Activated CD4-positive, CD25-positive, alpha-beta regulatory T cell treated with anti-CD3 and anti-CD28 coated beads, Interleukin-2, amount 50 U/mL, for 72 hours (primary cell): Measurements from ENCODE around the gene STX18.

Source experiments
- DNase-seq: peaks from one replicate; pipeline ENCODE4 v3.0.0; 2021

STX18 gene

GRCh38 chr4:4395849-4396627 lies 145.8 kb downstream of the STX18 start:
- DNase-seq, result no peak

- no peak for DNase-seq
Measured at GRCh38 chr4:4395371-4395770, 146.5 kb downstream of the STX18 start.

DNA sequence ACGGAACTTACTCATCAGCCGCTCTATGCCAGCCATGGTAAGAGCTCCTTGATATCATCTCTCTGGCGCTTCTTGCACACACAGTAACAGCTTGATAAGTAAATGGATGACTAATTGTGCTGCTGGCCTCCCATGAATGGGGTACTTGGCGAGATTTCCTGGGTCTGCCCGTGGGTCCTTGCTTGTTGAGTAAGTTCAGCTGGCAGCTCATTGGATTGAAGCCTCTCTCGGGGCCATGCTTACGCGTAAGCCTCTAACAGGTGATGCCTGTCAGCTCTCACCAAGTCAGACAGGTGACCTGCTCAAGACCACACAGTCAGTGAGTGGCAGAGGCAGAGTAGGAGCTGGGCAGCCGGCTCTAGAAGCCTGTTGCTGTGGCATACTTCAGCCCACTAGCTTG lies 147.2 kb downstream of the STX18 start:
- DNase-seq, result no peak

DNA sequence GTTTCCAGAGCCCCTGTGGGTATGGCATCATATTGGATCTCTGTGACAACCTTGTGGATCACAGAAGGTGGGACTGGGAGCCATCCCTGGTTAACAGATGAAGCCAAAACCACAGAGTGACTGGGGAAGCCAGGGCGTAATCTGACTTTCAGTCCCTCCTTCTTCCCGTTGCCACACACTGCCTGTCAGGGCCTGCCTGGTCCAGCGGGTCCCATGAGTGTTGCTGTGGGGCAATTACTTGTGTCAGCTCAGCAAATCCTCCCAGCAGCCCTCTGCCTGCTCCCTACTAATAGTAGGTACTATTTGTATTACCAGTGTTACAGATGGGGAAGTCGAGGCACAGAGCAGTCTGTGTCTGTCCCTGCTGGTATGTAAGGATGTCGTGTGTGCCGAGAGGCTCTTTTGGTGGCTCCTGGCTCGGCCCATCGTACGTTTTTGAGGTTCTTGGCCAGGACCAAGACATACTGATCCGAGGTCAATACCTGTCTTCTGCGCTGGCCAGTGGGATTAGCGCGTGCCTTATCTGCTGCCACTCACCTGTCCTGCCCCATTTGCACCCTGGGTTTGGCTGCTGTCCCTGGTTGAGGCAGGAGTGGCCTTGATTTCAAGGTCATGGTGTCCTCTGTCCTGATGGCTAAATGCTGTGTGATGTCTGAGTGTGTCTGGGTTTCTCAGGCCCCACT lies 149.2 kb downstream of the STX18 start:
- DNase-seq, result no peak

DNA sequence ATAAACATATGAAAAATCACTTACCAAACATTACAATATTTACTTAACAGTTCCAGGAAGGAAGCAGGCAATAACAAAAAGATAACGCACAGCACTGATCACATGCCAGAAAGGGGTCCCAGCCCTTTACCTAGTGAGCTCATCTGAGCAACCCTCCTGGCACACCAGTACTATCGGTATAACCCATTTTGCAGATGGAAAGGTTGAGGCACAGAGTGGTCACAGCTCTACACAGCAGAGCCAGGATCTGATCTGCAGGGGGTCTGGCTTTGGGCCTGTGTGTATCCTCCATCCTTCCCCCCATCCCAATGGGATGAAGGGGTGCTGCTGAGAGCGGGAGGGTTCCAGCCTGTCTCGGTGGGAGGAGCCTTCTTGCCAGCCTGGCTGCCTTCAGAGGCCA lies 150.0 kb downstream of the STX18 start:
- DNase-seq, result no peak

- no peak for DNase-seq
Measured at GRCh38 chr4:4390515-4391240, 151.2 kb downstream of the STX18 start.

GRCh38 chr4:4390046-4390445 lies 151.8 kb downstream of the STX18 start:
- no peak for DNase-seq

GRCh38 chr4:4388836-4389575 lies 152.8 kb downstream of the STX18 start:
- no peak for DNase-seq

DNA sequence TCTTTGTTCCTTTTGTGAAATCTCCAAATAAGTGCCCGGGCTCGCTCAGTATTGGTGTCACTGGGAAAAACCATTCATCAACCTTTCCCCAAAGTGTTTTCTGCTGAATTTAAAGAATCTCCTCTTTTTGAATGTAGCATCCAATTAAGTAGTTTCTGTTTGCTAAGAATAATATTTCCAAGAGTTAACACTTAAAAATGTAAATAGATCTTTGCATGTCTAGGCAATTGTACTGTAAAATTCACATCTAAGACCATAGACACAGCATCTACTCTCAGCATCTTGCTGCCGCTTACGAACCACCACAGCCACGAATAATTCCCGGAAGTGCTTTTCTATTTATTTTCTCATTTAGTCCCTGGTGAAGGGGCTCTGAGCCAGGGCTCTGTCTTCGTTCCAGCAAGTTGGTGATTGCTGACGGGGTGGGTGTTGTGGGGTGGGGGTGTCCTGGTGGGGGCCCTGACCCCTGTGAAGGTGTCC lies 153.5 kb downstream of the STX18 start:
- DNase-seq, result no peak

- no peak for DNase-seq
Measured at GRCh38 chr4:4387531-4388310, 154.1 kb downstream of the STX18 start.

DNA sequence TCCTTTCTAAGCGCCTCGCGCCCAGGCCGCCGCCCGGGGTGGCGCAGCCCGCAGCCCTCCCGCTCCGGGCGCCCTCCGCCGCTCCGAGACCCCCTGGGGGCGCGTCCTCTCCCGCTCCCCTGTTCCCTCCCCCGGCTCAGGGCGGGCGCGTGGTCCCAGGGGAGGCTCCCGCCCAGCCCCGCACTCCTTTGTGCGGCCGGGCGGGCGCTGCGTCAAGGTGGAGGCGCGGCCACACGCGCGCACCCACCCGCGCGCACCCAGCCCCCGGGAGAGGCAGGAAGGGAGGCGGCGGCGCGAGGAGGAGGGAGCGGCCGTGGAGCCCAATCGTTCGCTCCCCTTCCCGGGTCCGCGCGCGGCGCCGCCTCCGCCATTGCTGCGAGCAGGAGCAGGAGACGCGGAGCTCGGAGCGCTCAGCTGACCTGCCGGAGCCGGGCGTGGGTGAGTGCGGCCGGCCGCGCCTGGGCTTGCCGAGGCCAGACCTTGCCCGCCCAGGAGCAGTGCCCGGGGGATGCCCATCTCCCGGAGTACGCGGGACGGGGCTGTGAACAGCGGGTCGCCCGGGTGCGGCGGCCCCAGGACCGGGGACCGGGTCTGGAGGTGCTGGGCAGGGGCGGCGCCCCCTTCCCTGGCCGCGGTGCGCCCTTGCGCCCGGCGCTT lies 155.0 kb downstream of the STX18 start, which contains the start of gene NSG1:
TSS of gene NSG1 (plus strand) at position 367 of the 657 bp plus-strand sequence. CDS start 528 bp downstream, outside the sequence.
- DNase-seq, result no peak

- DNase-seq, result no peak
Measured at GRCh38 chr4:4386296-4386735, 155.5 kb downstream of the STX18 start.

- no peak for DNase-seq
Measured at GRCh38 chr4:4385729-4386295, 156.0 kb downstream of the STX18 start.

- no peak for DNase-seq
Measured at GRCh38 chr4:4384837-4385236, 157.0 kb downstream of the STX18 start.

DNA sequence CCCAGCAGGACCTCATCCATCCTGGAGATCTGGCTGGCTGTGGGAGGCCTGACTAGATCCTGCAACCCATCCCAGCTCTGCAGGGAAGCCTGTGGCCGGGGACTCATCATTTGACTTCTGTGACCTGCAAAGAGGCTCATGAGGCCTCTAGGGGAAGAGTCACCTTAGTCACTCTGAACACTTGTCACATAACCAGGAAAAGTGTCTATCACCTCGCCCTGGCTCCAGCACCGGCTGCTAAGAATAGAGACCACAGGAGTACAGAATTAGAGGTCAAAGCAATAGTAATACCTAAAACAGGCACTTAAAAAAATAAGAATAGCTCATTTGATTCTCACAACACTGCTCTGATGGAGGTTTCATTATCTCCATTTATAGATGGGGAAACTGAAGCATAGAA lies 158.8 kb downstream of the STX18 start:
- no peak for DNase-seq

- DNase-seq, result no peak
Measured at GRCh38 chr4:4379540-4380087, 162.2 kb downstream of the STX18 start.

- no peak for DNase-seq
Measured at GRCh38 chr4:4377732-4378460, 164.0 kb downstream of the STX18 start.

DNA sequence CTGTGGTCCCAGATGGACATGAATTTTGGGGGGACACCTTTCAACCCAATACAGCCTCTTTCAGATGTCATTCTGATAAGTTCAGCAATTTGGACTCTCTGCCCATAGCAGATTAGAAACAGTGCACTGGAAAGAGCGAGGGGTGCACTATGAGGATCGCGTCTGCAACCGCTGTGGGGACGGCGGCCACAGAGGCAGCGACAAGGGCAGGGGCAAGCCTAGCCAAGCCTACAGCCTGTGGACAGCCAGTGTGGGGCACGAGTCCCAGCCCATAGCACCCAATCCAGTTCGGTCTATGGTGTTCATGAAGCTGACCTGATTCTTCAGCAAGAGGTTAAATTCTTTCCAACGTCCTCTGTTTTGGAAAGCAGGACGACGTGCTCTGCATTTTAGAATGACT lies 164.7 kb downstream of the STX18 start:
- DNase-seq, result no peak

DNA sequence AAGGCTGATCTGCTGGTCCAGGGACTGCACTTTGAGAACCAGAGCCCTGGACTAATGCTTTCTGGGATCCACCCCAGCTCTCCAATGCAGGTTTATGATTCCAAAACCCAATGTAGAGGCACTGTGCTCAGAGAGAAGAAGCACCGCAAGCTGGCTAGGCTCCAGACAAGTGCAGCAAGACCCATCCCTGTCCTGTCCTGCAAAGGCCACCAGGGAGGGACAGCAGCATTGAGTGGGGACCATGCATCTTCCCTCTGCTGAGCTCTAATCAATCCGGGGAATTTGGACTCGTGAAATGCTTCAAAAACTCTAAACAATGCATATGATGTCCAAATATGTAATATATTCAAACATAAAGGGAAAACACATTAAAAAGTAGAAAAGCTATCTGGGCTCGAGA lies 165.8 kb downstream of the STX18 start:
- no peak for DNase-seq
